HepG2 (cell line): ENCODE results near the gene SH2D6. TPM values are rescaled to one million over a fixed set of nuclear protein-coding genes. Genes with fewer than 3 reads are reported as not detected.

Experiments
- DNMT1 ChIP-seq: sonication (generic); formaldehyde crosslinking; IDR thresholded peaks from 2 replicates; pipeline ENCODE4 v1.5.1; 2020; ENCODE audit warnings: mild to moderate bottlenecking, missing genetic modification reagents
- FOXP4 ChIP-seq: sonication (generic); formaldehyde crosslinking; IDR thresholded peaks from 2 replicates; pipeline ENCODE4 v1.4.0; 2020; ENCODE audit warnings: missing genetic modification reagents
- HES4 ChIP-seq: sonication (generic); formaldehyde crosslinking; IDR thresholded peaks from 2 replicates; pipeline ENCODE4 v1.9.0; 2021; ENCODE audit warnings: mild to moderate bottlenecking, missing genetic modification reagents, borderline replicate concordance
- HNRNPUL1 ChIP-seq: fragments of 200-400 bp; formaldehyde crosslinking; IDR thresholded peaks from 2 replicates; pipeline ENCODE4 v1.6.1; 2017; ENCODE audit warnings: low read depth, mild to moderate bottlenecking, low read length, moderate library complexity
- MAFG ChIP-seq: sonication (generic); formaldehyde crosslinking; IDR thresholded peaks from 2 replicates; pipeline ENCODE4 v1.5.1; 2020; ENCODE audit warnings: mild to moderate bottlenecking, missing genetic modification reagents
- NFKB2 ChIP-seq: sonication (generic); formaldehyde crosslinking; IDR thresholded peaks from 2 replicates; pipeline ENCODE4 v1.4.0; 2020; ENCODE audit warnings: missing genetic modification reagents, borderline replicate concordance
- PHF5A ChIP-seq: IDR thresholded peaks from one replicate; pipeline ENCODE4 v1.6.1; 2018; ENCODE audit warnings: low read depth, missing genetic modification reagents; ENCODE audit not compliant: unreplicated experiment
- REL ChIP-seq: sonication (generic); formaldehyde crosslinking; conservative IDR thresholded peaks from 2 replicates; pipeline ENCODE4 v1.8.0; 2022; ENCODE audit warnings: mild to moderate bottlenecking, missing genetic modification reagents, moderate library complexity
- SETDB1 ChIP-seq: sonication (generic); formaldehyde crosslinking; IDR thresholded peaks from 2 replicates; pipeline ENCODE4 v1.5.1; 2020; ENCODE audit warnings: missing genetic modification reagents, mild to moderate bottlenecking, borderline replicate concordance
- SIN3B ChIP-seq: fragments of 150-350 bp; IDR thresholded peaks from 2 replicates; pipeline ENCODE4 v1.6.1; 2014; ENCODE audit warnings: low read length
- THAP7 ChIP-seq: sonication (generic); formaldehyde crosslinking; IDR thresholded peaks from 2 replicates; pipeline ENCODE4 v1.8.1; 2023; ENCODE audit warnings: mild to moderate bottlenecking, missing genetic modification reagents
- ZNF225 ChIP-seq: sonication (generic); formaldehyde crosslinking; IDR thresholded peaks from 2 replicates; pipeline ENCODE4 v1.4.0; 2020; ENCODE audit warnings: mild to moderate bottlenecking, missing genetic modification reagents
- ZNF432 ChIP-seq: sonication (generic); formaldehyde crosslinking; IDR thresholded peaks from 2 replicates; pipeline ENCODE4 v1.5.0; 2020; ENCODE audit warnings: missing genetic modification reagents, mild to moderate bottlenecking, borderline replicate concordance
- ZNF614 ChIP-seq: IDR thresholded peaks from 2 replicates; pipeline ENCODE4 v1.6.1; 2018; ENCODE audit warnings: missing biosample characterization, missing genetic modification reagents, inconsistent platforms, borderline replicate concordance
- ZNF709 ChIP-seq: sonication (generic); formaldehyde crosslinking; IDR thresholded peaks from 2 replicates; pipeline ENCODE4 v1.5.0; 2020; ENCODE audit warnings: mild to moderate bottlenecking, missing genetic modification reagents
- ZSCAN9 ChIP-seq: IDR thresholded peaks from 2 replicates; pipeline ENCODE4 v1.6.1; 2016; ENCODE audit warnings: borderline replicate concordance
- polyA plus RNA-seq, 8 experiments: library from polyadenylated mRNA; depleted of rRNA in 3 of 8; stranded (reverse) in 7 of 8; unstranded in 1 of 8; fragments of >200 nt; fragmentation: Illumina TruSeq in 4 of 8; extraction: Trizol in 4 of 8; gene quantifications; 2 replicates each; pipeline versions ENCODE4 v1.2.1 to v1.2.3, GENCODE V29; 2011 to 2016; ENCODE audit warnings: low read depth in 4 of 8, missing spikeins in 1 of 8, mixed read lengths in 1 of 8; ENCODE audit not compliant: insufficient read depth in 1 of 8
- total RNA-seq, 5 experiments: library from RNA; depleted of rRNA; stranded (reverse); fragments of >200 nt; fragmentation: Illumina TruSeq; extraction: Trizol; gene quantifications; 2 replicates each; pipeline ENCODE4 v1.2.3, GENCODE V29; 2016; ENCODE audit warnings: low read depth in 1 of 5
- TF ChIP-seq, protein P1 (sequence below): sonication (generic); formaldehyde crosslinking; IDR thresholded peaks from 2 replicates; pipeline ENCODE4 v1.5.0; 2020; ENCODE audit warnings: mild to moderate bottlenecking, missing genetic modification reagents, borderline replicate concordance
- TF ChIP-seq, protein P2 (sequence below): IDR thresholded peaks from 2 replicates; pipeline ENCODE4 v1.6.1; 2018; ENCODE audit warnings: missing genetic modification reagents, mild to moderate bottlenecking, missing compliant biosample characterization

The SH2D6 gene
- total and polyA plus RNA-seq, 2 of the 13 experiments (the other 11 are each of a cell fraction or from before 2014, with no cell fraction given), result 0.11 to 0.26 TPM

- no peak for TF ChIP-seq REL (CRISPR knock-in tag)
- TF ChIP-seq THAP7 (CRISPR knock-in tag), result no peak
- no peak for TF ChIP-seq MAFG (CRISPR knock-in tag)
- no peak for TF ChIP-seq PHF5A
- no peak for TF ChIP-seq HES4 (CRISPR knock-in tag)
- no peak for TF ChIP-seq ZNF225 (CRISPR knock-in tag)
- no peak for TF ChIP-seq SIN3B
- TF ChIP-seq ZNF432 (CRISPR knock-in tag), result no peak
- TF ChIP-seq NFKB2 (CRISPR knock-in tag), result 0 out of 2 replicates have a peak, but pooled peaks have one; percentile 21
- TF ChIP-seq DNMT1 (CRISPR knock-in tag), result no peak
- no peak for TF ChIP-seq ZNF709
- TF ChIP-seq, protein P1, sequence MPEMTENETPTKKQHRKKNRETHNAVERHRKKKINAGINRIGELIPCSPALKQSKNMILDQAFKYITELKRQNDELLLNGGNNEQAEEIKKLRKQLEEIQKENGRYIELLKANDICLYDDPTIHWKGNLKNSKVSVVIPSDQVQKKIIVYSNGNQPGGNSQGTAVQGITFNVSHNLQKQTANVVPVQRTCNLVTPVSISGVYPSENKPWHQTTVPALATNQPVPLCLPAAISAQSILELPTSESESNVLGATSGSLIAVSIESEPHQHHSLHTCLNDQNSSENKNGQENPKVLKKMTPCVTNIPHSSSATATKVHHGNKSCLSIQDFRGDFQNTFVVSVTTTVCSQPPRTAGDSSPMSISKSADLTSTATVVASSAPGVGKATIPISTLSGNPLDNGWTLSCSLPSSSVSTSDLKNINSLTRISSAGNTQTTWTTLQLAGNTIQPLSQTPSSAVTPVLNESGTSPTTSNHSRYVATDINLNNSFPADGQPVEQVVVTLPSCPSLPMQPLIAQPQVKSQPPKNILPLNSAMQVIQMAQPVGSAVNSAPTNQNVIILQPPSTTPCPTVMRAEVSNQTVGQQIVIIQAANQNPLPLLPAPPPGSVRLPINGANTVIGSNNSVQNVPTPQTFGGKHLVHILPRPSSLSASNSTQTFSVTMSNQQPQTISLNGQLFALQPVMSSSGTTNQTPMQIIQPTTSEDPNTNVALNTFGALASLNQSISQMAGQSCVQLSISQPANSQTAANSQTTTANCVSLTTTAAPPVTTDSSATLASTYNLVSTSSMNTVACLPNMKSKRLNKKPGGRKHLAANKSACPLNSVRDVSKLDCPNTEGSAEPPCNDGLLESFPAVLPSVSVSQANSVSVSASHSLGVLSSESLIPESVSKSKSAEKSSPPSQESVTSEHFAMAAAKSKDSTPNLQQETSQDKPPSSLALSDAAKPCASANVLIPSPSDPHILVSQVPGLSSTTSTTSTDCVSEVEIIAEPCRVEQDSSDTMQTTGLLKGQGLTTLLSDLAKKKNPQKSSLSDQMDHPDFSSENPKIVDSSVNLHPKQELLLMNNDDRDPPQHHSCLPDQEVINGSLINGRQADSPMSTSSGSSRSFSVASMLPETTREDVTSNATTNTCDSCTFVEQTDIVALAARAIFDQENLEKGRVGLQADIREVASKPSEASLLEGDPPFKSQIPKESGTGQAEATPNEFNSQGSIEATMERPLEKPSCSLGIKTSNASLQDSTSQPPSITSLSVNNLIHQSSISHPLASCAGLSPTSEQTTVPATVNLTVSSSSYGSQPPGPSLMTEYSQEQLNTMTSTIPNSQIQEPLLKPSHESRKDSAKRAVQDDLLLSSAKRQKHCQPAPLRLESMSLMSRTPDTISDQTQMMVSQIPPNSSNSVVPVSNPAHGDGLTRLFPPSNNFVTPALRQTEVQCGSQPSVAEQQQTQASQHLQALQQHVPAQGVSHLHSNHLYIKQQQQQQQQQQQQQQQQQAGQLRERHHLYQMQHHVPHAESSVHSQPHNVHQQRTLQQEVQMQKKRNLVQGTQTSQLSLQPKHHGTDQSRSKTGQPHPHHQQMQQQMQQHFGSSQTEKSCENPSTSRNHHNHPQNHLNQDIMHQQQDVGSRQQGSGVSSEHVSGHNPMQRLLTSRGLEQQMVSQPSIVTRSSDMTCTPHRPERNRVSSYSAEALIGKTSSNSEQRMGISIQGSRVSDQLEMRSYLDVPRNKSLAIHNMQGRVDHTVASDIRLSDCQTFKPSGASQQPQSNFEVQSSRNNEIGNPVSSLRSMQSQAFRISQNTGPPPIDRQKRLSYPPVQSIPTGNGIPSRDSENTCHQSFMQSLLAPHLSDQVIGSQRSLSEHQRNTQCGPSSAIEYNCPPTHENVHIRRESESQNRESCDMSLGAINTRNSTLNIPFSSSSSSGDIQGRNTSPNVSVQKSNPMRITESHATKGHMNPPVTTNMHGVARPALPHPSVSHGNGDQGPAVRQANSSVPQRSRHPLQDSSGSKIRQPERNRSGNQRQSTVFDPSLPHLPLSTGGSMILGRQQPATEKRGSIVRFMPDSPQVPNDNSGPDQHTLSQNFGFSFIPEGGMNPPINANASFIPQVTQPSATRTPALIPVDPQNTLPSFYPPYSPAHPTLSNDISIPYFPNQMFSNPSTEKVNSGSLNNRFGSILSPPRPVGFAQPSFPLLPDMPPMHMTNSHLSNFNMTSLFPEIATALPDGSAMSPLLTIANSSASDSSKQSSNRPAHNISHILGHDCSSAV (CRISPR knock-in tag), result no peak
- no peak for TF ChIP-seq ZNF614 (CRISPR knock-in tag)
- TF ChIP-seq HNRNPUL1, result no peak
- peak; percentile 61 for TF ChIP-seq FOXP4 (CRISPR knock-in tag)
- TF ChIP-seq ZSCAN9 (CRISPR knock-in tag), result peak; percentile 28; the same call in 1 of the 2 replicates
- TF ChIP-seq, protein P2, sequence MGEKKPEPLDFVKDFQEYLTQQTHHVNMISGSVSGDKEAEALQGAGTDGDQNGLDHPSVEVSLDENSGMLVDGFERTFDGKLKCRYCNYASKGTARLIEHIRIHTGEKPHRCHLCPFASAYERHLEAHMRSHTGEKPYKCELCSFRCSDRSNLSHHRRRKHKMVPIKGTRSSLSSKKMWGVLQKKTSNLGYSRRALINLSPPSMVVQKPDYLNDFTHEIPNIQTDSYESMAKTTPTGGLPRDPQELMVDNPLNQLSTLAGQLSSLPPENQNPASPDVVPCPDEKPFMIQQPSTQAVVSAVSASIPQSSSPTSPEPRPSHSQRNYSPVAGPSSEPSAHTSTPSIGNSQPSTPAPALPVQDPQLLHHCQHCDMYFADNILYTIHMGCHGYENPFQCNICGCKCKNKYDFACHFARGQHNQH, result peak; percentile 26; the same call in 1 of the 2 replicates
- no peak for TF ChIP-seq SETDB1 (CRISPR knock-in tag)
Measured at GRCh38 chr2:85468704-85469349, 50.3 kb downstream of the SH2D6 start (continued).
